Heart left ventricle (tissue), 13 donors: ENCODE results near the gene NKX6-1.

Experiments used
- POLR2A ChIP-seq, 2 donors: fragments of 450-650 bp; IDR thresholded peaks; one replicate each; pipeline ENCODE4 v1.6.1; 2017; ENCODE audit warnings: antibody characterized with exemption in 2 of 2, mild to moderate bottlenecking in 2 of 2, moderate library complexity in 2 of 2
- TF ChIP-seq, protein P1 (sequence below), 12 donors: fragments of 200-600 bp; sonication (generic) in 4 of 12; IDR thresholded peaks; one replicate each; pipeline versions ENCODE4 v1.5.0 to v1.8.0; 2018 to 2022; ENCODE audit warnings: antibody characterized with exemption in 12 of 12, mild to moderate bottlenecking in 5 of 12
- donor health status: ischemic (EF 13 %, LVEDD 7.1; RV severe dilation, severe dysfunction).
- donor health status: DM: no; HTN: yes; CAD: no.
- donor health status: DM: no; HTN: no; CAD: no.
- donor health status: ischemic (EF 25% LVEDD 6.9; RV normal size, moderate dysfunction).
- donor health status: ischemic (EF 25% LVEDD 5.7; RV mildly dilated, moderate dysfunction).
- donor health status: ischemic (EF 35%, LVEDD 5.7; RV mildly dilated, moderate dysfunction).
- donor health status: nonischemic (EF 11% LVEDD 7.7; RV severe dilation, severe dysfunction).
- donor health status: DM: yes; HTN: yes; CAD: no.
- donor health status: PGD.
- donor health status: ischemic (EF 29% LVEDD 5.4; RV normal size, mild dysfunction).
- donor health status: nonischemic (EF 23%, LVEDD 6.1; RV moderate dilation, normal function).

DNA sequence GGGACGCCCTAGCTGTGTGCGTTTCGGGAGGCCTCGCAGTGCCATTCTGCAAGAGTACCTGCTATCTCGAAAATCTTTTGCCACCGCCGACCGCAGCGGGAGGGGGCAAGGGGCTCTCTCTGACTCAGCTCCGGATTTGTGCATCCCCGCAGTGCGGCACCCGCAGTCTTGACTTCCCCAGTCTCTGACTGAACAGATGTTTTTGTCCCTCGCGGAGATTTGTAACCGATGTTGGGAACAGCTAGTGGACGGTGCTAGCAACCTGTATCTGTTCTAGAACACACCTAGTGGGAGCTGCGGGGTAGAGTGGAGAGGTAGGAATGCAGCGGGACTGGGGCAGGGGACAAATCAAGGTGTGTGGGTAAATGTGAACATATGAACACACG lies 17.2 kb downstream of the NKX6-1 start:
- TF ChIP-seq, protein P1, sequence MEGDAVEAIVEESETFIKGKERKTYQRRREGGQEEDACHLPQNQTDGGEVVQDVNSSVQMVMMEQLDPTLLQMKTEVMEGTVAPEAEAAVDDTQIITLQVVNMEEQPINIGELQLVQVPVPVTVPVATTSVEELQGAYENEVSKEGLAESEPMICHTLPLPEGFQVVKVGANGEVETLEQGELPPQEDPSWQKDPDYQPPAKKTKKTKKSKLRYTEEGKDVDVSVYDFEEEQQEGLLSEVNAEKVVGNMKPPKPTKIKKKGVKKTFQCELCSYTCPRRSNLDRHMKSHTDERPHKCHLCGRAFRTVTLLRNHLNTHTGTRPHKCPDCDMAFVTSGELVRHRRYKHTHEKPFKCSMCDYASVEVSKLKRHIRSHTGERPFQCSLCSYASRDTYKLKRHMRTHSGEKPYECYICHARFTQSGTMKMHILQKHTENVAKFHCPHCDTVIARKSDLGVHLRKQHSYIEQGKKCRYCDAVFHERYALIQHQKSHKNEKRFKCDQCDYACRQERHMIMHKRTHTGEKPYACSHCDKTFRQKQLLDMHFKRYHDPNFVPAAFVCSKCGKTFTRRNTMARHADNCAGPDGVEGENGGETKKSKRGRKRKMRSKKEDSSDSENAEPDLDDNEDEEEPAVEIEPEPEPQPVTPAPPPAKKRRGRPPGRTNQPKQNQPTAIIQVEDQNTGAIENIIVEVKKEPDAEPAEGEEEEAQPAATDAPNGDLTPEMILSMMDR (IDR thresholded peaks at IDR 0.05): no peak
- TF ChIP-seq POLR2A (IDR thresholded peaks at IDR 0.05): no peak
